Stimulated activated CD8-positive, alpha-beta memory T cell treated with anti-CD3 and anti-CD28 coated beads, Interleukin-12 subunit alpha, Interleukin-12 subunit beta, amount 100 ng/mL, for 4 hours (primary cell): ENCODE measurements around the gene GDPD4.

Experiments
- DNase-seq: peaks from one replicate; pipeline ENCODE4 v3.0.0-alpha.2; 2020; ENCODE audit warnings: low read depth

The GDPD4 gene

GRCh38 chr11:77204754-77205466, 96.6 kb downstream of the GDPD4 start:
- no peak for DNase-seq

GRCh38 chr11:77203901-77204753, 97.4 kb downstream of the GDPD4 start:
- DNase-seq, result no peak

- DNase-seq, result no peak
Measured at GRCh38 chr11:77202941-77203900, 98.3 kb downstream of the GDPD4 start.

GRCh38 chr11:77201991-77202841, 99.3 kb downstream of the GDPD4 start:
- no peak for DNase-seq

GRCh38 chr11:77201370-77201769, 100.1 kb downstream of the GDPD4 start:
- DNase-seq, result no peak

GRCh38 chr11:77200351-77201268, 100.9 kb downstream of the GDPD4 start:
- no peak for DNase-seq

GRCh38 chr11:77199137-77199745, 102.2 kb downstream of the GDPD4 start:
- no peak for DNase-seq

- DNase-seq, result no peak
Measured at GRCh38 chr11:77198440-77198849, 103.0 kb downstream of the GDPD4 start.

GRCh38 chr11:77197626-77198320, 103.7 kb downstream of the GDPD4 start:
- DNase-seq, result no peak

- no peak for DNase-seq
Measured at GRCh38 chr11:77196961-77197360, 104.5 kb downstream of the GDPD4 start.

GRCh38 chr11:77195071-77195755, 106.3 kb downstream of the GDPD4 start:
- DNase-seq, result no peak

- DNase-seq, result no peak
Measured at GRCh38 chr11:77193911-77194830, 107.3 kb downstream of the GDPD4 start.

GRCh38 chr11:77193167-77193566, 108.3 kb downstream of the GDPD4 start:
- no peak for DNase-seq

GRCh38 chr11:77191823-77192495, 109.5 kb downstream of the GDPD4 start:
- peak; percentile 21 for DNase-seq

- no peak for DNase-seq
Measured at GRCh38 chr11:77191429-77191822, 110.1 kb downstream of the GDPD4 start.

GRCh38 chr11:77190331-77191075, 111.0 kb downstream of the GDPD4 start:
- no peak for DNase-seq
